ENCODE measurements around the gene SAMD4B. TPM values are rescaled to one million over a fixed set of nuclear protein-coding genes. Genes with fewer than 3 reads are reported as not detected.

The SAMD4B gene
- total and polyA plus RNA-seq, 10 of the 15 experiments (the other 5 are each of a cell fraction or from before 2014, with no cell fraction given) = 2.4 to 43.3 (median 23.9) TPM

- TF ChIP-seq CEBPB (IDR thresholded peaks at IDR 0.05; ENCODE audit: borderline replicate concordance in 1 of 2, low read depth in 2 of 2, low read length in 2 of 2) = no peak
- TF ChIP-seq FOS (IDR thresholded peaks at IDR 0.05; ENCODE audit: borderline replicate concordance, extremely low read depth, insufficient read length) = no peak
- TF ChIP-seq NRF1 (conservative IDR thresholded peaks at IDR 0.05; ENCODE audit: low read depth, low read length) = no peak
- TF ChIP-seq FOXM1 (IDR thresholded peaks at IDR 0.05; ENCODE audit: low read depth, low read length) = no peak
- 0 out of 2 replicates have a peak, but pooled peaks have one; percentile 7 for TF ChIP-seq ZBTB4 (CRISPR knock-in tag; IDR thresholded peaks at IDR 0.05)
- TF ChIP-seq MEF2B (IDR thresholded peaks at IDR 0.05; ENCODE audit: partially characterized antibody, poor library complexity, severe bottlenecking) = peak; percentile 64
- no peak; the same call in 1 of the 2 replicates for TF ChIP-seq CBFB (IDR thresholded peaks at IDR 0.05; ENCODE audit: low read depth)
- TF ChIP-seq BCLAF1 (IDR thresholded peaks at IDR 0.05) = no peak
- TF ChIP-seq RBBP5 (conservative IDR thresholded peaks at IDR 0.05) = no peak
- TF ChIP-seq ASH2L (IDR thresholded peaks at IDR 0.05; ENCODE audit: borderline replicate concordance, low read depth) = no peak
- no peak for TF ChIP-seq ZNF384 (IDR thresholded peaks at IDR 0.05; ENCODE audit: borderline replicate concordance, low read depth, low read length)
- no peak for TF ChIP-seq PRDM15 (CRISPR knock-in tag; IDR thresholded peaks at IDR 0.05)
- TF ChIP-seq ELK1 (IDR thresholded peaks at IDR 0.05; ENCODE audit: low read depth, low read length) = peak; percentile 59; the same call in 1 of the 2 replicates
- TF ChIP-seq SREBF2 (IDR thresholded peaks at IDR 0.05; ENCODE audit: low read length) = no peak
- TF ChIP-seq MYC (IDR thresholded peaks at IDR 0.05; ENCODE audit: insufficient read depth, insufficient read length, insufficient replicate concordance, low read length, severe bottlenecking) = no peak
- no peak; the same call in 1 of the 2 replicates for TF ChIP-seq NR2C1 (IDR thresholded peaks at IDR 0.05)
Measured at GRCh38 chr19:39401549-39402345, 59.5 kb downstream of the SAMD4B start (continued).
